Measurements from ENCODE around the gene TOM1.

GRCh38 chr22:35333220-35333619 lies 33.5 kb downstream of the TOM1 start:
- TF ChIP-seq, protein P1, sequence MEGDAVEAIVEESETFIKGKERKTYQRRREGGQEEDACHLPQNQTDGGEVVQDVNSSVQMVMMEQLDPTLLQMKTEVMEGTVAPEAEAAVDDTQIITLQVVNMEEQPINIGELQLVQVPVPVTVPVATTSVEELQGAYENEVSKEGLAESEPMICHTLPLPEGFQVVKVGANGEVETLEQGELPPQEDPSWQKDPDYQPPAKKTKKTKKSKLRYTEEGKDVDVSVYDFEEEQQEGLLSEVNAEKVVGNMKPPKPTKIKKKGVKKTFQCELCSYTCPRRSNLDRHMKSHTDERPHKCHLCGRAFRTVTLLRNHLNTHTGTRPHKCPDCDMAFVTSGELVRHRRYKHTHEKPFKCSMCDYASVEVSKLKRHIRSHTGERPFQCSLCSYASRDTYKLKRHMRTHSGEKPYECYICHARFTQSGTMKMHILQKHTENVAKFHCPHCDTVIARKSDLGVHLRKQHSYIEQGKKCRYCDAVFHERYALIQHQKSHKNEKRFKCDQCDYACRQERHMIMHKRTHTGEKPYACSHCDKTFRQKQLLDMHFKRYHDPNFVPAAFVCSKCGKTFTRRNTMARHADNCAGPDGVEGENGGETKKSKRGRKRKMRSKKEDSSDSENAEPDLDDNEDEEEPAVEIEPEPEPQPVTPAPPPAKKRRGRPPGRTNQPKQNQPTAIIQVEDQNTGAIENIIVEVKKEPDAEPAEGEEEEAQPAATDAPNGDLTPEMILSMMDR (IDR thresholded peaks at IDR 0.05 in 2 of 3, conservative IDR thresholded peaks at IDR 0.05 in 1 of 3; ENCODE audit: control insufficient read depth in 2 of 3, extremely low read depth in 1 of 3, insufficient read depth in 1 of 3, low read depth in 3 of 3, low read length in 3 of 3) = no peak
- TF ChIP-seq POLR2AphosphoS5 (IDR thresholded peaks at IDR 0.05; ENCODE audit: low read length) (no peak), POLR2A (IDR thresholded peaks at IDR 0.05; ENCODE audit: low read depth, low read length) (no peak)

Data from GM12878 (cell line).